ENCODE measurements around the gene NAA80.
"Not testable (repeated sequence)": the region's sequence is repeated elsewhere in the genome, so short reads cannot be mapped to it uniquely, and the experiment has no call there.

Gene NAA80

DNA sequence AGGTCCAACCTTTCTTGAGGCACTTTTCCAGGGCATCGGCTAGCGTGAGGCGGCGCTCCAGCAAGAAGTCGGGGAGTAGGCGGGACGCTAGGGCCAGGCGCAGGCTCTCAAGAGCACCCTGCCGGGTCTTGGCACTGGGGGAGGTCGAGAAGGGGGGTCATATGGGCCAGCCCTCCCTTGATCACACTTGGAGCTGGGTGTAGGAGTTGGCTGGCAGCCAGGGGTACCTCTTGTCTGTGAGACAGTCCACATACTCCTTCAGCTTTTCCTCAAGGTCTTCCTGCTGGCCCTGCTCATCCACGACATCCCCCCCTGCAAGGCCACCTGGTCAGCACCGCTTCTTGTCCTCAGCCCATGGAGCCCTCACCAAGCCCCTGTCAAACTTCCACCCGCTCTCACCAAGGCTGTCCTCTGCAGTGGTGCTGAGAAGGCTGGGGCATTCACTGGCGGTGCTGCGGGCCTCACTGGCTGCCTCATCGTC lies 9.0 kb downstream of the NAA80 start:
- no peak for DNase-seq (ENCODE audit: low spot score)

GRCh38 chr3:50289130-50289529 lies 10.1 kb downstream of the NAA80 start:
- no peak for DNase-seq (ENCODE audit: low spot score)

GRCh38 chr3:50288387-50289007 lies 10.7 kb downstream of the NAA80 start:
- no peak for DNase-seq (ENCODE audit: low spot score)

DNA sequence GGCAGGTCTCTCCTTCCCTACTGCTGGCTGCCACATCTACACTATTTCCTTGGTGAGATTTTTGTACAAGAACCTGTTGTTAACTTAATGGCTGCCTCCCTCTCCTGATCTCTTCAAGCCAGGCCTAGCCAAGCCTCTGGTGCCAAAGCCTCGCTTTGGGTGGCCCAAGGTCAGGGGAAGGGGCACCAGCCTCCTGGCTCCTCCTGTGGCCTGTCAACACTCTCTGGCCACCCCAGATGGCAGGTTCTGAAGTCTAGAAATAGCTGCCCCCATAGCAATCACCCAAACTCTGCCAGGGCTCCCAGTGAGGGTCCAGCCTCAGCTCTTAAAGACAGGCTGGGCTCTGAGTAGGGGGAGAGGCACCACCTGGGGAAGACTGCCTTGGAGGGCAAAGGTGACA lies 11.9 kb downstream of the NAA80 start:
- DNase-seq (ENCODE audit: low spot score): no peak

GRCh38 chr3:50286322-50287227 lies 12.6 kb downstream of the NAA80 start:
- DNase-seq (ENCODE audit: low spot score): no peak

DNA sequence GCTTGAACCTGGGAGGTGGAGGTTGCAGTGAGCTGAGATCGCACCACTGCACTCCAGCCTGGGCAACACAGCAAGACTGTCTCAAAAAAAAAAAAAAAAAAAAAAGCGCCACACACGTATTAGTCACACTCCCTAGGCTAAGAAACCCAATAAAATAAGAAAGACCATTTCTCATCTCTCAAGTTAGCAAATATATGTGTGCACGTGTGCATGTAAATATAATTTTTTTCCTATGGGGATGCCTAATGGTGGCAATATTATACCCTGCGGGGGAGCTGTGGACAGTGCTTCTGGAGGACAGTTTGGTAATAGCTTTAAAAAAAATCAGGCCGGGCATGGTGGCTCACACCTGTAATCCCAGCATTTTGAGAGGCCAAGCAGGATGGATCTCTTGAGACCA lies 15.1 kb downstream of the NAA80 start:
- not testable (repeated sequence) for DNase-seq (ENCODE audit: low spot score)

GRCh38 chr3:50279255-50280016 lies 19.8 kb downstream of the NAA80 start:
- no peak for DNase-seq (ENCODE audit: low spot score)

GRCh38 chr3:50278880-50279224 lies 20.4 kb downstream of the NAA80 start, which contains the start of gene LSMEM2:
TSS of gene LSMEM2 (plus strand) at chr3:50279087. CDS start at chr3:50279114, 27 bp downstream.
- DNase-seq (ENCODE audit: low spot score): no peak

DNA sequence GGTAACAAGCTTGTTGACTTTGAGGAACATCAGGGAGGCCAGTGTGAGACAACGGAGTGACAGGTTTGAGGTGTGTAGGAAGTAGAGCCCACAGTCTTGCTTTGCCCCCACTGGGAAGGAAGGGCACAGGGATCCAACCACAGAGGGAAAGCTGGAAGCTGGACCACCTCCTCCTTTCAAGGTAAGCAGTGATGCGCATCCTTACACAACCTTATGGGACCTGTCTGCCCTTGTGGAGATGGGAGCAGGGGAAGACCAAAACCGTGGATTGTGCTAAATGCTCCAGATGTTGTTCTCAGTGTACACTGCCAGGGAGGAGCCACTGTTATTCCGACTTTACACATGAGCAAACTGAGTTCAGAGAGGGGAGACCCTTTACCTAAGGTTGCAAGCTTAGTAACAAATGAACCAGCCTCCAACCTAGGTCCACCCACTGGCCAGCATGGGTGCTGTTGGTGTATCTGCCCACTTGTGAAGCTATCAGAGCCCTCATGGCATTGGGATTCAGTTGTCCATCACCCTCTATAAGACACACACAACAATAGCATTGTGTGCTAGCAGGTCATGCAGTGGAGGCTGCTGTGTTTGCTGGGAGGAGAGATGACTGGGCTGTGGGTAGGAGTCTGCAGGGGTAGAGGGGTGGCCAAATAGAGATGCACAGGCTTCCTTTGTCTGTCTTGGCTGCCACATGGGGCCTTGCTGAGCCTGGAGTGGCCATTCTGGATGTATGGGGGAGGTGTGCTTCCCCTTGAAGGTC lies 20.9 kb downstream of the NAA80 start:
- no peak for DNase-seq (ENCODE audit: low spot score)

DNA sequence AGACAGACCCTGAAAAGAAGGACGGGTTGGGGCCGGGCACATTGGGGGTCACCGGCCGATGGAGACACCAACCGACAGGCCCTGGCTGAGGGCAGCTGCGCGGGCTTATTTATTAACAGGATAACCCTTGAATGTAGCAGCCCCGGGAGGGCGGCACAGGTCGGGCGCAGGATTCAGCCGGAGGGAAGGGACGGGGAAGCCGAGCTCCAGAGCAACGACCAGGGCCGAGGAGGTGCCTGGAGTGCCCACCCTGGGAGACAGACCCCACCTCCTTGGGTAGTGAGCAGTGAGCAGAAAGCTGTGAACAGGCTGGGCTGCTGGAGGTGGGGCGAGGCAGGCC lies 22.5 kb downstream of the NAA80 start:
- no peak for DNase-seq (ENCODE audit: low spot score)

GRCh38 chr3:50275996-50276761 lies 23.0 kb downstream of the NAA80 start:
- no peak for DNase-seq (ENCODE audit: low spot score)

- DNase-seq (ENCODE audit: low spot score): no peak
Measured at GRCh38 chr3:50275141-50275995, 23.8 kb downstream of the NAA80 start.

- DNase-seq (ENCODE audit: low spot score): peak; percentile 34
Measured at GRCh38 chr3:50274371-50275104, 24.7 kb downstream of the NAA80 start.

GRCh38 chr3:50273689-50274065 lies 25.5 kb downstream of the NAA80 start:
- DNase-seq (ENCODE audit: low spot score): no peak

GRCh38 chr3:50272911-50273688 lies 26.1 kb downstream of the NAA80 start:
- DNase-seq (ENCODE audit: low spot score): peak; percentile 82

DNA sequence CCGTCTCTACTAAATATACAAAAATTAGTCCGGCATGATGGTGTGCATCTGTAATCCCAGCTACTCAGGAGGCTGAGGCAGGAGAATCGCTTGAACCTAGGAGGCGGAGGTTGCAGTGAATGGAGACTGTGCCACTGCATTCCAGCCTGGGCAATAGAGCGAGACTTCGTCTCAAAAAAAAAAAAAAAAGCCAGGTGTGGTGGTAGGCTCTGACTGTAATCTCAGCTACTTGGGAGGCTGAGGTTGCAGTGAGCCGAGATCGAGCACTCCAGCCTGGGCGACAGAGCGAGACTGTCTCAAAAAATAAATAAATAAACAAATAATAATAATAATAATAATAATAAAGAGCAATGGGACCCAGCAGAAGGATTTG lies 26.7 kb downstream of the NAA80 start:
- DNase-seq (ENCODE audit: low spot score): not testable (repeated sequence)

DNA sequence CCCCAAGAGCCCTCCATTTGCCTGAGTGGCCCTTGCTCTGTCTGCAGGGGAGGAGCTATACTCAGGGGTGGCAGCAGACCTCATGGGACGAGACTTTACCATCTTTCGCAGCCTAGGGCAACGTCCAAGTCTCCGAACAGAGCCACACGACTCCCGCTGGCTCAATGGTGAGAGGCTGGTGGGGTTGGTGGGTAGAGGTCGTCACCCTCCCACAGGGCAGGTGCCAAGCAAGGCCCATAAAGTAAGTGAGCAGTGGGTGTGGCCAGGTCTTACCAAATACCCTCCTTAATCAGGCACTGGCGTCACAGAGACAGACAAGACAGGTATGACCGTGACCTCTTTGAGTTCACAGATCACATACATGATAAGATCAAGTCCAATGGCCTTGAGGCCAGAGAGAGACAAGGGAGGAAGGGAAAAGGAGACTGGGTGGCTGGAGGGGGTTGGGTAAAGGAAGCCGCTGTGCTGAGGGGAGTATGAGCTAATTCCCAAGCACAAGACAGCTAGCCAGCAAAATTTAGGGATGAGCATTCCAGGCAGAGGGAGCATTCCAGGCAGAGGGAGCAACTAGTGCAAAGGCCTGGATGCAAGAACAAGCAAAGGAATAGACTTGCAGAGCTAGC lies 27.8 kb downstream of the NAA80 start:
- no peak for DNase-seq (ENCODE audit: low spot score)

All from LoVo (cell line).